NCI-H446 treated with DMSO at 0.1 percent for 48 hours (cell line): ENCODE measurements around the gene CSRNP3.
A peak's percentile ranks its signal among the peaks of the same experiment; 100 is the strongest.

ENCODE experiments used
- DNase-seq: peaks from one replicate; lab custom pipeline; 2025; lab: John Stamatoyannopoulos, UW

The CSRNP3 gene

DNA sequence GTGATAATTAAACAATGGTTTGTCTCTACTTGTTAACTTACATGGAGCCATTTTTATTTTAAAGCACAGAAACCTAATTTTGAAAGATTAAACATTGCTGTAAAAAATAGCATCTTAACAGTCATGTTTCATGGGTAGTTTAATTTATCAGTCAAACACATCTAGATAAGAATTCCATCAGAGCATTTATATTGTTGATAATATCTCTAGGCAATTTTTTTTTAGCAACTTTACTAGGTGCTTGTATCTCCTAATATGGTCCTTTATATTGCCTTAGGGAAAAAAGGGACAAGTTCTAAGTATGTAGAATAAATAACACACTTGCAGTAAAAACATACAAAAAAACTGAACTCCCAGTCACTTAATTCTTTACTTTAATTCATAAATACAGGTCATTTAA is 863 bp downstream of the CSRNP3 start:
- no peak for DNase-seq

DNA sequence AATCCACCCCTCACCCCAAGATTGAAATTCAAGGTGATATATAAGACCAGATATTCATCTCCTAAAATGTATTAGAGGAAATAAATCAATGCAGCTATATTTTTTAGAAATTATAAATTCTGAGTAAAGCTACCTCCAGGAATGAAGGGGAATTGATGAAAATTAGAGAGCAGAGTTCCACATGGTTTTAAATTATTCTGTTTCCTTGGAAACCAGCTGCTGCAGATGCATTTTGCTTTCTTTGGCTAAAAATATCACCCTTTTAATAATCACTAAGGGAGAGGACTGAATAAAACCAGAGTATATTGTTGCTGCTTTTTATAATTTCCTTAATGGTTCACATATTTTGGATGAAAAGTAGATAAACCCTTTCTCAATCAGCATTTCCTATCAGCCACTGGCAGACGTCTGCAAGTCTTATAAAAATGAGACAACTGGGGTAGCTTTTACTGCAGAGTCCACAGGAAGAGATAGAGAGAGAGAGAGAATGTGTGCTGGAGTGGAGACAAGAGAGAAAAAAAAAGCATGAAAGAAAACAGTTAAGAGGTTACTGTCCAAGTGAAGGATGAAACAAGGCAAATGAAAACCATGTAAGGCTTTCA is 2.0 kb downstream of the CSRNP3 start:
- peak; percentile 56 for DNase-seq

DNA sequence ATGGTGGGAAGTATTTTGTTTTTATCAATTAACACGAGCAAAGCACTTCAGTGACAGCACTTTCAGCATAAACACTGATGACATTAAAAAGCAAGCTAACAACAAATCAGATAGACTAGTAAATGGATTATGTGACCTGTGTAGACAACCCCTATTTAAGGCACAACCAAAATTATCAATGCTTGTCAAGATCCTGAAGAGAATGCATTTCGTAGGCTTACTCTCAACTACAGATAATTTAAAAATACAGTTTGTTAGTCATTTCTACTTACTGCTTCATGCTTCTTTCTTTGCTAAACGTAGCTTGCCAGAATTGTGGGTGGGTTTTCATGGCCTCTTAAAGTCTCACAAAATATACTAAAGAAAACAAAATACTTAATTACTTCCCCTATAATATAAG is 3.4 kb downstream of the CSRNP3 start:
- no peak for DNase-seq

GRCh38 chr2:165474619-165475276 is 5.2 kb downstream of the CSRNP3 start:
- peak; percentile 58 for DNase-seq

DNA sequence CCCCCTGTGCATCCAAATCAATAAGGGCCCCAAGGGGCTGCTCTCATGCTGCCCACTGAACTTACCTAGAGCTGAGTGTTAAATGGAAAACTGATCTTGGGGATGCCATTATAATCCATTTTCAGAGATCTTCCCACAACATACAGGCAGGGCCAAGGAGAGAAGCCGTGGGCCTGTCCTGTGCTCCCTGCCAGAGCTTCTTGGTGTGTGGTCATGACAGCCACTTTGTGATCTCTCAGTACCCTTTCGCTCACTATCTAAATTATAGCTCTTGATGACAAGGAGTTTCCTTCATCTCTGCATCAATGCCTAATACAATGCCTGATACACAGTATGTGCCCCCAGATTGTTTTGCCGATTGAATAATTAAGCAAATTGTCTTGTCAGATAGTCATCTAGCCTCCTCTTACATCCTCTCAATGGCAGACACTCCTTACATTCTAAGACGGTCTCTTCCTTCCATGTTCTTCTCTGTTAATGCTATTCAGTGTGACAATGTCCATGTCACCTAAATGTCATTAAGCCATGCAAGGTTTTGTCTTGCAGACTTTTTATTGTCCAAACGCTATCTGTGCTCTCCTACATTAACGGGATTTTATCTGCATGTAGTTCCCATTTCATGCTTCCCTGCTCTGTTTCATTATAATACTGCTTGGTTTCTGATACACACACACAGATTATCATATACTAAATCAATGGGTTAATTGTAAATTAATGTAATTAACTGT is 5.9 kb downstream of the CSRNP3 start:
- DNase-seq = no peak

DNA sequence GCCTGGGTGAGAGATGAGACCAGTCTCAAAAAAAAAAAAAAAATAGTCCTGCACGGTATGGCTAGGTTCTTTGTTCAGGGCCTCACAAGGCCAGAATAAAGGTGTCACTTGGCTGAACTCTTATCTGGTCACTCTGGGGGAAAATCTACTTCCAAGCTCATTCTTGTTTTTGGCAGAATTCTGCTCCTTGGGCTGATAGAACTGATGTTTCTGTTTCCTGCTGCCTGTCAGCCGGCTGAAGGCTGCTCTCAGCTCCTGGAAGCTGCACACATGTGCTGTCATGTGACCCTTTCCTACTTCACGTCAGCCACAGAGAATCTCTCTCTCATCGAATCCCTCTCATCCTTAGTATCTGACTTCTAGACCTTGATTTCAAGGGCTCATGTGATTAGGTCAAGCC is 10.4 kb downstream of the CSRNP3 start:
- no peak for DNase-seq

DNA sequence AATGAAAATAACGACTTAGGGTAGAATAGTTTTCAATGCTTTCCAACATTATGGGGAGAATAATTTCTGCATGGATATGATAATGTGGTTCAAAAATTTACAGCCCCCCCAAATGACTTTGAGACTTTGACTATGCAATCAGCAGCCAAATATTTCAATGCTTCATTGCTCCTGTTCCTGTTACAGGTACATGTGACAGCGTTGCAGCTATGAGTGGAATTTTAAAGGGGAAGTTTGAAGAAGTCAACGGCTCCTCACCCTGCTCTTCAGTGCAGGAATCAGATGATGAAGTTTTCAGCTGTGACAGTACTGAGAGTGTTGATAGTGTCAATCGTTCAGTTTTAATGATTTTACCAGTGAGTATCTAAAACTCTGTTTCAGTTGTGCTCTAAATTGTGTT is 25.1 kb downstream of the CSRNP3 start:
- no peak for DNase-seq

GRCh38 chr2:165497659-165498317 is 28.3 kb downstream of the CSRNP3 start:
- no peak for DNase-seq

- no peak for DNase-seq
Observed at GRCh38 chr2:165499131-165499530, 29.6 kb downstream of the CSRNP3 start.

- DNase-seq = no peak
Observed at GRCh38 chr2:165500001-165500400, 30.5 kb downstream of the CSRNP3 start.

GRCh38 chr2:165500816-165501215 is 31.3 kb downstream of the CSRNP3 start:
- no peak for DNase-seq

DNA sequence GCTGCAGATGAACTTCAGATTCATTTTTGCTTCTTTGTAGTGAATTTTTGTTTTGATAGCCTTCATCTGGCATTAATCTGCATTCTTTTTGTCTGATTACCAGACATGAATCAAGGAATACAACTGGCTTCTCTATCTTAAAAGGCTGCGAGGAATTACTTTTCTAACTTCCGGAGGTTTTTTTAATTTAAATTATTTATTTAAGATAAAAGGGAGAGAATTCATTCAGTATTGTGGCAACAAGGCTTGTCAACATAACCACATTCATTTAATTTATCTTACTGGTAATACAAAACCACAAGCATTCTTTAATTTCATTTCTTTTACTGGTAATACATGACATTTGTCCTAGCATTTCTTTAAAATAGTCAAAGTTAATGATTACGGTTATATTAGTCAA is 36.0 kb downstream of the CSRNP3 start:
- no peak for DNase-seq

DNA sequence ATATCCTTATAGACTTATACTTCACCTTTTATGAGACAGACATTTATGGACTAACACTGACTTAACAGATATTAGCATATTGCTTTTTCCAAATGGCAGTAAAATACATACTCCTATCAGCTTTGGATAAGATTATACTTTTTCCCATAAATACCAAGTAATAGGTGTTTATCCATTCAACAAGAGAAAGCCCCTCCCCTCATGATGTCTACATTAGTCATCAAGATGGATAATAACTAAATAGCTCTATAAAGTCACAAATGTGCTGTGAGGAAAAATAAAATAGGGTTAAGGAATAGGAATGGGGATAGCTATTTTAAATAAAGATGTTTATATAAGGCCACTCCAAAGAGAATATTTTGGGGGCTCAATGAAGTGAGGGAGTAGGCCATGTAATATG is 39.4 kb downstream of the CSRNP3 start:
- DNase-seq = no peak

GRCh38 chr2:165513479-165513878 is 44.0 kb downstream of the CSRNP3 start:
- DNase-seq = no peak

- no peak for DNase-seq
Observed at GRCh38 chr2:165518611-165519010, 49.1 kb downstream of the CSRNP3 start.

DNA sequence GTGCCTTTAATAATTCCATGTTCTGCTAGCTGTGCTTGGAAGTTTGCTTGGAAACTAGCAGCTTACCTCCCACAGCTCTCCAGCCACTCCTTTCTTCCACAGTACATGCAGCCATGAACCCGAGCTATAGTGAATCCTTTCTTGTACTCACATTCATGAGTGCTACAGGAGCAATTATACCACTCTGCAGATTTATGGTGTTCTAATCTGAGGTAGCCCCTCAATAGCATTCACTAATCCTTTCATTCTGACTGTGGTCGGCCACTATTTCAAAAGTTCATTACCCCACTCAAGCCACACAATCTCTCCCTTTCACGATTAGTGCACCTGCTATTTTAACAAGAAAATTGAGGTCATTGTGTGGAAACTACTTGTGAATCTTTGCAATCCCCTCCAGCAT is 53.2 kb downstream of the CSRNP3 start:
- no peak for DNase-seq

GRCh38 chr2:165524720-165525119 is 55.2 kb downstream of the CSRNP3 start:
- no peak for DNase-seq

DNA sequence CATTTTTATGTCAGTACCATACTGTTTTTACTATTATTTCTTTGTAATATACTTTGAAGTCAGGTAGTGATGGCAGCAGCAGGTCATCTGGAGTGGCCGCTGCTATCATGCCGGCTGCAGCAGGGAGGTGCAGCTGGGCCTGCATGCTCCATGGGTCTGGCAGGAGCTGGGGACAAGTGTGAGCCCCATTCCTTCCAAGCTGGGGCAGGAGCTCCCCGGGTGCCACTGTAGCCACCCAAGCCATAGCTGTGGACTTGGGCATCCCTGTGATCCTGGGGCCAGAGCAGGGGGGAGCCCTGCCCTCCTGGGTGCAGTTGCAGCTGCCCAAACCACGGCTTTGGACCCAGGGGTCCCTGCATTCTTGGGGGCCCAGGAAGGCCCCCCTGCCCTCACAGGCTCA is 59.2 kb downstream of the CSRNP3 start:
- no peak for DNase-seq

GRCh38 chr2:165529130-165529529 is 59.6 kb downstream of the CSRNP3 start:
- DNase-seq = no peak

GRCh38 chr2:165533331-165533730 is 63.8 kb downstream of the CSRNP3 start:
- no peak for DNase-seq

DNA sequence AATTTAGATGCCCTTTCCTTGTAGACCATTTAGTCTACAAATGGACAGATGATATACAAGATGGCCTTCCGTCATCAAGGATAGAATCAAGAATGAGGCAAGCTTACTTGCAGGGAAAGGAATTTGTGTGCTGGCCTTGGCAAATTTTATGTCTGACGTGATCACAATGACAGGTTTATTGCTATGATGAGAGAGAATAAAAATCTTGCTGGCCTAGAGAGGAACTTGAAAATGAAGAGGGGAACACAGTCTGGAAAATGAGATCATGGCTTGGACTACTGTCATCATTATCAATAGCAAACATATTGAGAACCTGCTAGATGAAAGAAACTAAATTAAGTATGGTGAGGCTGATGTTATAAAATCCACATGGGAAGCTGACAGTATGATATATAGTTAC is 66.0 kb downstream of the CSRNP3 start:
- no peak for DNase-seq

DNA sequence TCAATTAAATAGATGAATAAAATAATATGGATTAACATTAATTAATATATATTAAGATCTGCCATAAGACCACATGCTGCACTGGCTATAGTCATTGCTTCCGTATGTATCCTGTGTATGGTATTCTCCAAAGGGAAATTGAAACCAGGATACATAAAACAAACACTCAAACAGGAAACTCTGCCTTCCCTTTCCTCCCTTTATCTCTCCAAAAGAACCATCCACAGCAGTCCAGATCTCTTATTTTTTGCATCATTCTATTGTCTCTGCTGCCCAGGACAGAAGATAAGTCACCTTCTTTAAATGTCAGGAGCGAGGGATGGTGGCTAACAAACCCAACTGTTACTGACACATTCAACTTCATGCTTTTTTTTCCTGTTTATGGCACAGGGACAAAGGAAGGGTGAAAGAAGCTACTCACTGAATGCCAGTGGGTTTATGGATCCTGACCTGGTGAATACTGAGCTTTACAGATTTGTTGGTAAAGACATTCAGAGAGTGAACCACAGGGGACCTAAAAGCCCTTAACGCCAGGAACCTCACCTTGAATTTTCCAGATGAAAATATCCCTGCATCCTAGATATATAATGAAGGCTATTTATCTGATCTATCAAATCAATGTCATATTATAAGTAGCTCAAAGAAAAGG is 67.5 kb downstream of the CSRNP3 start:
- DNase-seq = no peak
